AG04449 (cell line): Measurements from ENCODE around the gene SLC25A18.
"Not testable (repeated sequence)": the region's sequence is repeated elsewhere in the genome, so short reads cannot be mapped to it uniquely, and the experiment has no call there.

Experiments used
- CTCF ChIA-PET: fragments of 350-600 bp; formaldehyde crosslinking; extraction: SDS; loops from one replicate; lab custom pipeline; 2021; ENCODE audit warnings: antibody characterized with exemption; lab: Yijun Ruan, JAX
- POLR2A ChIA-PET: fragments of 400-600, 350-600 bp; formaldehyde crosslinking; extraction: SDS; loops from one replicate; lab custom pipeline; 2020; ENCODE audit warnings: antibody characterized with exemption, inconsistent platforms; lab: Yijun Ruan, JAX
- DNase-seq: peaks from one replicate; pipeline ENCODE4 v3.0.0-alpha.2; 2010; ENCODE audit warnings: low read depth, low spot score
- H3K4me3 ChIP-seq: 2 replicates; pipeline ENCODE4 v1.5.1; 2011; ENCODE audit warnings: low read depth, mild to moderate bottlenecking, control low read depth, low read length
- TF ChIP-seq, protein P1 (sequence below): IDR thresholded peaks from one replicate; pipeline ENCODE4 v1.5.1; 2011; ENCODE audit warnings: mild to moderate bottlenecking, moderate library complexity, low read length, control low read depth, inconsistent platforms; ENCODE audit not compliant: insufficient read depth; ENCODE audit errors: missing control alignments

Gene SLC25A18

DNA sequence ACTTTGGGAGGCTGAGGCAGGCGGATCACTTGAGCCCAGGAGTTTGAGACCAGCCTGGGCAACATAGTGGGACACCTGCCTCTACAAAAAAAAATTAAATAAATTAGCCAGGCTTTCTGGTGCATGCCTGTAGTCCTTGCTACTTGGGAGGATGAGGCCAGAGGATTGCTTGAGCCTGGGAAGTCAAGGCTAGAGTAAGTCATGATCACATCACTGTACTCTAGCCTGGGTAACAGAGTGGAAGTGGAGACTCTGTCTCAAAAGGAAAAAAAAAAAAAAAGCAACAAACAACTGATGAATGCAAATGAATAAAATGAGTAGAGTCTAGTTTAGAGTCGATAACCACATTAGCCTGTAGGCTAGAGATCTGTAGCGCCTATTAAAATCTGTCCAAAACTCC is 71.4 kb downstream of the SLC25A18 start:
- no peak for DNase-seq
- no peak overlapping the region for H3K4me3 ChIP-seq
- TF ChIP-seq, protein P1, sequence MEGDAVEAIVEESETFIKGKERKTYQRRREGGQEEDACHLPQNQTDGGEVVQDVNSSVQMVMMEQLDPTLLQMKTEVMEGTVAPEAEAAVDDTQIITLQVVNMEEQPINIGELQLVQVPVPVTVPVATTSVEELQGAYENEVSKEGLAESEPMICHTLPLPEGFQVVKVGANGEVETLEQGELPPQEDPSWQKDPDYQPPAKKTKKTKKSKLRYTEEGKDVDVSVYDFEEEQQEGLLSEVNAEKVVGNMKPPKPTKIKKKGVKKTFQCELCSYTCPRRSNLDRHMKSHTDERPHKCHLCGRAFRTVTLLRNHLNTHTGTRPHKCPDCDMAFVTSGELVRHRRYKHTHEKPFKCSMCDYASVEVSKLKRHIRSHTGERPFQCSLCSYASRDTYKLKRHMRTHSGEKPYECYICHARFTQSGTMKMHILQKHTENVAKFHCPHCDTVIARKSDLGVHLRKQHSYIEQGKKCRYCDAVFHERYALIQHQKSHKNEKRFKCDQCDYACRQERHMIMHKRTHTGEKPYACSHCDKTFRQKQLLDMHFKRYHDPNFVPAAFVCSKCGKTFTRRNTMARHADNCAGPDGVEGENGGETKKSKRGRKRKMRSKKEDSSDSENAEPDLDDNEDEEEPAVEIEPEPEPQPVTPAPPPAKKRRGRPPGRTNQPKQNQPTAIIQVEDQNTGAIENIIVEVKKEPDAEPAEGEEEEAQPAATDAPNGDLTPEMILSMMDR, result no peak
- ChIA-PET POLR2A (no interaction called here), CTCF (no interaction called here)

- H3K4me3 ChIP-seq, DNase-seq, POLR2A ChIA-PET: not testable (repeated sequence)
- CTCF ChIA-PET, result interaction anchor here (1.8 kb wide), 1 partner anchor 78 kb away, joined by 4 read pairs; no protein-coding TSS in a partner anchor
Observed at GRCh38 chr22:17636850-17637249, 73.6 kb downstream of the SLC25A18 start.

GRCh38 chr22:17637490-17638181 is 74.3 kb downstream of the SLC25A18 start:
- TF ChIP-seq, protein P1, result no peak
- H3K4me3 ChIP-seq, result peak overlapping the region; percentile 92
- no peak for DNase-seq
- ChIA-PET POLR2A (no interaction called here), CTCF (no interaction called here)

DNA sequence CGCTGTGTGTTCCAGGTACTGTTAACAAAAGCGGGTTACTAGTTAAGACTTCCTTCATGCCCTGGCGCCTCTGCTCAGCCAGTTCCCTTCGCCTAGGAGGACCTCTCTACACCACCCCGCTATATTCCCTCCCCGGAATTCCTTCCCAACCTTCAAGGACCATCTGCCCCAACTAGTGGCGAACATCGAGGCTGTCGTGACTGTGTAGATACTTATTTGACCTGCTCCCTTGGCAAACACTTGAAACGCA is 74.8 kb downstream of the SLC25A18 start:
- H3K4me3 ChIP-seq, result peak overlapping the region; percentile 92
- DNase-seq, result no peak
- TF ChIP-seq, protein P1, result peak; percentile 3
- POLR2A ChIA-PET, result no interaction called here
- CTCF ChIA-PET, result no interaction called here

- DNase-seq, result no peak
- H3K4me3 ChIP-seq, result peak within 1 kb of the TSS; percentile 92
- TF ChIP-seq, protein P1, result no peak
- CTCF ChIA-PET, result interaction anchor here (0.6 to 1.9 kb wide), 5 partner anchors 89 to 147 kb away, joined by 3 to 5 read pairs (median 4); no protein-coding TSS in a partner anchor
- POLR2A ChIA-PET, result interaction anchor here (0.7 to 1.0 kb wide), 3 partner anchors 9 to 33 kb away, joined by 3 to 4 read pairs (median 4); no protein-coding TSS in a partner anchor
Observed at GRCh38 chr22:17638432-17639246, 75.3 kb downstream of the SLC25A18 start, which contains the start of gene BCL2L13. BCL2L13 (plus strand) TSS chr22:17638757; CDS start chr22:17655712, 16,955 bp downstream.

- no peak for DNase-seq
- ChIA-PET POLR2A (interaction anchor here (0.7 to 1.0 kb wide), 3 partner anchors 8 to 33 kb away, joined by 3 to 4 read pairs (median 4); no protein-coding TSS in a partner anchor), CTCF (interaction anchor here (0.6 to 1.9 kb wide), 5 partner anchors 88 to 146 kb away, joined by 3 to 5 read pairs (median 4); no protein-coding TSS in a partner anchor)
- TF ChIP-seq, protein P1, result no peak
- H3K4me3 ChIP-seq, result peak overlapping the region; percentile 92
Observed at GRCh38 chr22:17639247-17639741, 76.0 kb downstream of the SLC25A18 start.
